GM20431 (cell line): ENCODE measurements around the gene ACSS3.

ENCODE experiments used
- in situ Hi-C: fragments of 300-500 bp; cut with MseI, MboI; formaldehyde crosslinking; loops from one replicate; pipeline ENCODE4 v1.15.0; 2020; ENCODE audit warnings: low sequenced_read_pairs; ENCODE audit not compliant: unreplicated experiment

ACSS3 gene

DNA sequence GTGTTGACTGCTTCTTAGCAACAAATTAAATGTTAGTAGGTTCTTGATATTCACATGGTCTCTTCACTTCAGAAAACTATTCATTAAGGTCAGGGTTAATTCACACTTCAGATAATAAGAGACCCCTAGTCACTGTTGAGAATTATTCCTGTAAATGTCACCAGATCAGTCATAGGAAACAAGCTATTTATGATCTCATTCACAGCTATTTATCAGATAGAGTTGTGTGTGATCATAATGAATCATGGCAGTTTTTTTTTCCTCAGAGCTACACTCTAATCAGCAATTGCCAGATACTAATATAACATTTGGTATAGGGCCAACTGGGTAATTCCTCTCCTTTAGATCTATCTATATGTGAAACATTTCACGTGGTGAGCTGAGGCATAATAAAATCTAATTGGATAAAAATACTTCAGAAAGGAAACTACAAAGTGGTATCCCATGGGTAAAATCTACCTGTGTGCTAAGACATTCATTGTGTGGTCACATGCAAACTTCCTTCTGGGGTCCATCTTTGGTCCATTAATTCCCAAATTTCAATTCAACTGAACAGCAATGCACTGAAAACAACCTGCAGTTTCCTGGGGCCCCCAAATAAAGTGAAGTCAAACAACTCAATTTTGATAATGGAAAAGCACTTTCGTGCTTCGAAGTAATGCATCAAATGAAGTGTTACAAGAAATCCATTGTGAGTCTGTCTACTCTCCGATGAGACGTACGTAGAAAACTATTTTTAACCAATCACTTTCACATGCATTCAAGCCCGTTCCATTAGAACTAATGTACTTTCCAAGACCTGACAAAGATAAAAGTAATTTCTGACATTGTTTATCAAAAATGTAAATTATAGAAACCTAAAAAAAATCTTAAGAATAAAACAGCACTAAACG, 197.0 kb downstream of the ACSS3 start:
- in situ Hi-C loops: no loop called here

DNA sequence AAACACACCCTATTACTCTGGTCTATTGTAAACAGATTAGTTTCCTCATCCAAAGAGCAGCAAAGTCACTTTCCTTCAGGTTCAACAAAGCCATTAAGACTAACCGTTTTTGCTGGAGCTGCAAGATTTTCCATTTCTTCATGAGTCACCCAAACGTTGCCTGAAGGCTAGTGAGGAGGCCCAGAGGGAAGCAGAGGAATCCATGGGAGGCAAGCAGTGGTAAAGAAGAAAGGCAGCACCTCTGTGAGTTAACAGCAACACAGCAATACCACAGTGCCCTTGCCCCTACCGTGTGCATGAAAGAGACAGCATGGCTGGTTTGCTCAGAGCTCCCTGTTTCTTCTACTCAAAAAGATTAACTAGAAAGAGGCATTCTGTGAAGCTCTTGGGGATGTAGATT, 206.3 kb downstream of the ACSS3 start:
- in situ Hi-C loops: no loop called here

DNA sequence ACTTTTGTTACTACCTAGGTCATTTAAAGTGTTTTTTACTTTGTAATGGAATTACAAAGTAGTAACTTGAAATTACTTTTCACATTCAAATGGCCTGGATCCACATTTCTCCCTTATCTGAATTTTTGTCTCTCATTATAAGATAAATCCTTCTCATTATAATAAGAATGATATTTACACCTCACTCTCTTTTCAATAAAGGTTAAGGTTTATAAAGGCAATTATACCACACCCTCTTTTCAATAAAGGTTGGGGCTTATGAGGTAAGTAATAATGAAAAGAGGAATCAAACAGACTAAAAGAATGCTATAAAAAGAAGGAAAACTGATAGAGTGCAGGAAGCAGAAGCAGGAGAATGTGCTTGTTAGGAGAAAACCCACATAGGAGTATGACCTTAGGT, 210.8 kb downstream of the ACSS3 start:
- in situ Hi-C loops: no loop called here

DNA sequence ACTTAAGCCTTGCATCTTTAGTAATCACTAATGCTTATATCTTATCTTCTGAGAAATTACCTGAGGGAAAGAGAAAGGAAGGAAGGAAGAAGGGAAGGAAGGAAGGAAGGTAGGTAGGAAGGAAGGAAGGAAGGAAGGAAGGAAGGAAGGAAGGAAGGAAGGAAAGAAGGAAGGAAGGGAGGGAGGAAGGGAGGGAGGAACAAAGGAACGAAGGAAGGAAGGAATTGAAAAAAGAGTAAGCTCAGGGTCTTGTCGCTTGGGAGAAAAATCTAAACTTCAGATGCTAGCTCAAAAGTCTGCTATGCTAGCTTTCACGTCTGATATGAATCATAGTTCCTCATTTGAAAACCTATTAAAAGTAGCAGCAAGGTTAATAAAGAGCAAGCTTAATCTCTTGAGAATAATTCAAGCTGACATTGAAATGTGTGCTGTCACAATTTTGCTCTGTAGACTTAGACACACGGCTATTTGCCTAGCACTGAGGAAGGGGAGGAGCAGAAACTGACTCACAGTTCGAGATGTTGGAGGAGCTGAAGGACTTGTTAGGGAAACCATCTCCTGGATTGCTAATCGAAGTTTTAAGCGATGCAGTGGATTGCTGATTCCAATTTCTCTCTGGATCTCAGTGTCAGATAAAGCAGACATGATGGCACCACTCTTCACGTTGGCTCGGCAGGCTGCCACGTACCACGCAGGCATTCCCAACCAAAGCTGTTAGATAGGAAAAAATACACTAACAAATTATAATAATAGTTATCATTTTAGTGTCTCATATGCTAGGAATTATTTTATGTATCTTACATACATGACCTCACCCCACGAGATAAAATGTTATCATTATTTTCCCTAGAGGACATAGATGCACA, 216.7 kb downstream of the ACSS3 start:
- in situ Hi-C loops: no loop called here

DNA sequence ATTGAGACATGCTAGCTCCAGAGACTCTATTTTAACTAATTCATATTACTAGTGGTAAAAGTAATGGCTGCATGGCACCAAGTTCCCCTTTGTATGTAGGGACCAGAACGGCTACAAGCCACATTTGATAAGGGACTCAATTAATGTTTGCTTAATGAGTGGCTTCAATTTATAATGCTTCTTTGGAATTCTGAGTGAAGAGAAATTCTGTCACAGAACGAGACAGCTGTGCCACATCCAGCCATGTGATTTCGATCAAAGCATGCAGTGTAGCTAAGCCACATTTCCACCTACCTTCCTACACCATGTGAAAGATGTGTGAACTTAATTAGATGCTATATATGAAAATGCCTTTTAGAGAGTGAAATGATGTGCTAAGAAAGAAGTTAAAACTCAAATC, 217.4 kb downstream of the ACSS3 start:
- in situ Hi-C loops: no loop called here

DNA sequence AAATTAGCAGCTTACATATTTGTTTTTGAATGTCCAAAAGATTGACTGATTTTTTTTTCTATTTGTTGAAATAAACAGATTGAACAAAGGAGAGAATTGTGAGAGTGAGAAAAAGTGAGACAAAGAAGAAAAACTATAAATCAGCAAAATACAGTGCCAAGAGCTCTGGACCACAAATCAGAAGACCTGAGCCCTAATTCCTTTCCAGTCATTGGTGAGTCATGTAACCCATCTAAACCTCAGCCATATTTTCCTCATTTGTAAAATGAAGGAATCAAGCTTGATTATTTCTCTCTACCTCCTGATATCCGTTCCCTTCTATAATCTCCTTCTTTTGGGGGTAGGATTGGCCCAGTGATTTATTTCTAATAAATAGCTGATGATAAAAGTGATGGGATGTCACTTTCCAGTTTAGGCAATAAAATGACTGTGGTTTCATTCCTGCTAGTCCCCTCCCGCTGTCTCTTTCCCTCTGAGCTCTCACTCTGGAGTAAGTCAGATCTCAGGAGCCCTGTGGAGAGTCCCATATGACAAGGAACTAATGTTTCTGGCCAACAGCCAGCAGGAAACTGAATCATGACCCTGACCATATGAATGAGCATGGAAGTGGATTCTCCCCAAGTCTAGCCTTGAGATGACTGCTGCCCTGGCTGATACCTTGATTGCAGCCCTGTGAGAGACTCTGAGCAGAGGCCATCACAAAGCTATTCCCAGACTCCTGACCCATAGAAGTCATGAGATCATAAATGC, 218.9 kb downstream of the ACSS3 start:
- in situ Hi-C loops: no loop called here

DNA sequence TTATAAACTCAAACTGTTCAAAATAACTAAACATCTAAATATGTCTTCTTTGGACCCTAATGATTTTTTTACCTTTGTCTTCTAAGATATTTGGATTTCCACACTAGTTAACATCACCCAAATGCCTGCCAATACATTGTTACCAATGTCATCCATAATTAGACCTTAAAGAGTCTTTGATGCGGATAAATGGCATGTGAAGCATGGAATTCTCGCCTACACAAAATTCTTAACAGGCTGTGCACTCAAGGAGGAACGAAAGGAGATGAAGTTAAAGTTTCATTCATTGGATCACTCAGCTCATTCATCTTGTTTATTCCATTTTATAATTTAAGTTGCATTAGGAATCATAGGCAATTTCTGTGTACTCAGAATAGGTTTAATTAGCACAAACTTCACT, 219.7 kb downstream of the ACSS3 start:
- in situ Hi-C loops: no loop called here

DNA sequence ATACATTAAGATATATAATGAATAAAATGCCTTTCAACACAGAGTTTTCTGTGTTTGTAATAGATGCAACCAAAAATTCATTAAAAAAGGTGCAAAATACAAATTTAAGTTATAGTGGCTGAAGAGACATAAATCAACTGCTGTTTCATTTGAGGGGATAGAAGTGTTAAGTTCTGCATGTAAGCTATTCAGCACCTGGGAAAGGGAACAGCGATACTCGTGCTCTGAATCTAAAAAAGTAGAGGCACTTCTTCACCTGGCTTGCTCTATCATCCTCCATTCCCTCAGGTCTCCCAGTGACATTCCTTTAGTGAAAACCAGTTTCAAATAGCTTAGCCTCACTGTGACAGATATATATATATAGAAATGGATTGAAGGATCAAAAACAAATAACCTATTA, 222.6 kb downstream of the ACSS3 start:
- in situ Hi-C loops: no loop called here

DNA sequence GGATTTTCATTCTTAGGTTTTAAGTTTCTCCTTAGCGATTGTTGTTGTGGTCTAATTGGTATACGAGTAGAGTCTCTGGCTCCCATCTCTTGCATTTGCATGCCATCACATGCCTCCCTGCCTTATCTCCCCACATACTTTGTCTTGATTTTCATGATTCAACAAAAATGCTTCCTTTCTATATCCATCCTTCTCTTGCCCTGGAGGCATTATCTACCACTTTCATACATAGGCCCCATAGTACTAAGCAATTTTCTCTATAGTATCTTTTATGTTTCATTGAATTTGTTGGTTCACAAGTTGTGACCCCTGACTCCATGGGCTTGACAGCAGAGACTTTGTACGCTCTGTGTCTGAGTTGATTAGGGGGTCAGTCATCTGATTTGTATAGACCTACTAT, 226.1 kb downstream of the ACSS3 start:
- in situ Hi-C loops: no loop called here
